Mucosa of gallbladder (tissue), 1 donor: ENCODE measurements around the gene POLR1G. TPM values are rescaled to one million over a fixed set of nuclear protein-coding genes. Genes with fewer than 3 reads are reported as not detected.

Experiments used
- DNase-seq: peaks from one replicate; pipeline ENCODE4 v3.0.0-alpha.2; 2020; ENCODE audit warnings: low spot score
- total RNA-seq: library from RNA; stranded (reverse); gene quantifications from one replicate; pipeline ENCODE4 v1.2.1, GENCODE V29; 2021
- donor health status: DM: no; HTN: no; CAD: no.

POLR1G gene
- total RNA-seq = 4.9 TPM

GRCh38 chr19:45406226-45407090, at the start of gene POLR1G:
Gene POLR1G (plus strand): TSS chr19:45406644. CDS start chr19:45406697, 53 bp downstream.
- peak; percentile 78 for DNase-seq

GRCh38 chr19:45356760-45357444, 49.5 kb upstream of the POLR1G start:
- no peak for DNase-seq

GRCh38 chr19:45357445-45357783, 49.0 kb upstream of the POLR1G start:
- no peak for DNase-seq

GRCh38 chr19:45358213-45358792, 48.1 kb upstream of the POLR1G start:
- no peak for DNase-seq

- no peak for DNase-seq
Observed at GRCh38 chr19:45361608-45362007, 44.8 kb upstream of the POLR1G start.

GRCh38 chr19:45362291-45362690, 44.2 kb upstream of the POLR1G start:
- DNase-seq = no peak

GRCh38 chr19:45363861-45364459, 42.5 kb upstream of the POLR1G start:
- no peak for DNase-seq

GRCh38 chr19:45364696-45365095, 41.7 kb upstream of the POLR1G start:
- no peak for DNase-seq

GRCh38 chr19:45368127-45368526, 38.3 kb upstream of the POLR1G start:
- no peak for DNase-seq

- no peak for DNase-seq
Observed at GRCh38 chr19:45368737-45369340, 37.6 kb upstream of the POLR1G start.

- peak; percentile 100 for DNase-seq
Observed at GRCh38 chr19:45370410-45371204, 35.8 kb upstream of the POLR1G start, which contains the start of gene ERCC2. Gene ERCC2 (minus strand): TSS chr19:45370573. CDS start chr19:45370540, 33 bp downstream.

GRCh38 chr19:45376045-45376724, 30.3 kb upstream of the POLR1G start:
- peak; percentile 68 for DNase-seq

- no peak for DNase-seq
Observed at GRCh38 chr19:45380107-45380506, 26.3 kb upstream of the POLR1G start.

GRCh38 chr19:45382426-45382825, 24.0 kb upstream of the POLR1G start:
- no peak for DNase-seq

GRCh38 chr19:45385392-45386221, 20.8 kb upstream of the POLR1G start:
- no peak for DNase-seq

- no peak for DNase-seq
Observed at GRCh38 chr19:45391346-45391745, 15.1 kb upstream of the POLR1G start.

GRCh38 chr19:45391871-45392665, 14.4 kb upstream of the POLR1G start:
- no peak for DNase-seq

GRCh38 chr19:45395821-45396617, 10.4 kb upstream of the POLR1G start:
- no peak for DNase-seq
